ENCODE results near the gene TBKBP1.
A peak's percentile ranks its signal among the peaks of the same experiment; 100 is the strongest.

The TBKBP1 gene

GRCh38 chr17:47715669-47716325 is 21.8 kb downstream of the TBKBP1 start:
- DNase-seq = no peak

GRCh38 chr17:47716375-47716774 is 22.4 kb downstream of the TBKBP1 start:
- DNase-seq = no peak

GRCh38 chr17:47717261-47717697 is 23.3 kb downstream of the TBKBP1 start:
- peak in 2 of 4 experiments; percentile 32 to 47 for DNase-seq

- DNase-seq = no peak
Measured at GRCh38 chr17:47717979-47718621, 24.1 kb downstream of the TBKBP1 start.

GRCh38 chr17:47718634-47719405 is 24.9 kb downstream of the TBKBP1 start:
- DNase-seq = no peak

- peak; percentile 34 to 52 (median 46) for DNase-seq
Measured at GRCh38 chr17:47719411-47720152, 25.6 kb downstream of the TBKBP1 start.

GRCh38 chr17:47720196-47720595 is 26.2 kb downstream of the TBKBP1 start:
- no peak for DNase-seq

GRCh38 chr17:47720754-47721533 is 27.0 kb downstream of the TBKBP1 start:
- DNase-seq = peak; percentile 65 to 82 (median 72)

GRCh38 chr17:47721725-47722124 is 27.8 kb downstream of the TBKBP1 start:
- DNase-seq = no peak

GRCh38 chr17:47724705-47725104 is 30.7 kb downstream of the TBKBP1 start:
- DNase-seq = no peak

- no peak for DNase-seq
Measured at GRCh38 chr17:47725446-47726111, 31.6 kb downstream of the TBKBP1 start.

GRCh38 chr17:47726796-47727703 is 33.1 kb downstream of the TBKBP1 start:
- no peak for DNase-seq

GRCh38 chr17:47727704-47728036 is 33.7 kb downstream of the TBKBP1 start:
- DNase-seq = no peak

- DNase-seq = no peak
Measured at GRCh38 chr17:47728214-47728877, 34.4 kb downstream of the TBKBP1 start.

- DNase-seq = no peak
Measured at GRCh38 chr17:47729476-47729875, 35.5 kb downstream of the TBKBP1 start.

- no peak for DNase-seq
Measured at GRCh38 chr17:47730681-47731080, 36.7 kb downstream of the TBKBP1 start.

- no peak for DNase-seq
Measured at GRCh38 chr17:47731396-47731795, 37.4 kb downstream of the TBKBP1 start.

- no peak for DNase-seq
Measured at GRCh38 chr17:47732399-47733046, 38.6 kb downstream of the TBKBP1 start.

GRCh38 chr17:47733047-47733673 is 39.2 kb downstream of the TBKBP1 start, which contains the start of gene TBX21:
TBX21 (plus strand) TSS chr17:47733236; CDS start chr17:47733455, 219 bp downstream.
- peak; percentile 60 to 88 (median 78) for DNase-seq

All from suppressor macrophage (primary cell).